GM12878 (cell line): Measurements from ENCODE around the gene MOV10L1. TPM values are rescaled to one million over a fixed set of nuclear protein-coding genes. Genes with fewer than 3 reads are reported as not detected.

Source experiments
- ATAC-seq: fragments of 200-7000 bp; cut with Tn5 transposase; 3 replicates; pipeline ENCODE4 v1.9.1; 2020; ENCODE audit warnings: mild to moderate bottlenecking, moderate library complexity
- BruUV-seq: library from RNA; stranded (reverse); fragments of 400-500 nt; replicated peaks from 2 replicates; lab custom pipeline; 2021; lab: Mats Ljungman, UMichigan
- CTCF ChIA-PET: fragments of 300-600 bp; sonication (Branson Sonifier 250); formaldehyde crosslinking; extraction: SDS; loops from one replicate; lab custom pipeline; 2021; ENCODE audit warnings: inconsistent platforms; lab: Yijun Ruan, JAX
- POLR2A ChIA-PET: fragments of 350-600 bp; formaldehyde crosslinking; extraction: SDS; loops from one replicate; lab custom pipeline; 2021; ENCODE audit warnings: inconsistent platforms; lab: Charles Lee
- RAD21 ChIA-PET: fragments of 300-600 bp; sonication (Branson Sonifier 250); formaldehyde crosslinking; loops from one replicate; lab custom pipeline; 2023; ENCODE audit warnings: antibody characterized with exemption; ENCODE audit not compliant: unreplicated experiment; lab: Charles Lee
- SMC1A ChIA-PET: fragments of 300-600 bp; sonication (Branson Sonifier 250); formaldehyde crosslinking; loops from one replicate; lab custom pipeline; 2023; ENCODE audit not compliant: unreplicated experiment, uncharacterized antibody; lab: Charles Lee
- DNase-seq: peaks from one replicate; pipeline ENCODE4 v3.0.0-alpha.2; 2011; ENCODE audit warnings: low read depth, low spot score
- FAIRE-seq: peaks from 3 replicates; lab custom pipeline; 2011; peaks lifted over from hg19 to GRCh38; lab: Jason Lieb, UNC
- H2AFZ ChIP-seq: 2 replicates; pipeline ENCODE4 v1.6.0; 2011; ENCODE audit warnings: low read depth, low read length, control low read depth; ENCODE audit not compliant: control insufficient read depth
- H3K27ac ChIP-seq: 2 replicates; pipeline ENCODE4 v1.5.1; 2011; ENCODE audit warnings: control low read depth; ENCODE audit not compliant: control insufficient read depth, insufficient read depth
- H3K27me3 ChIP-seq, 2 experiments: replicated peaks in 1 of 2; 2 replicates each; pipeline versions ENCODE4 v1.6.0 to v1.6.1; 2011; ENCODE audit warnings: low read length in 1 of 2; ENCODE audit not compliant: control insufficient read depth in 2 of 2, insufficient read depth in 2 of 2
- H3K36me3 ChIP-seq, 2 experiments: 2 replicates each; pipeline ENCODE4 v1.5.1; 2011; ENCODE audit warnings: low read length in 1 of 2; ENCODE audit not compliant: control insufficient read depth in 2 of 2, insufficient read depth in 2 of 2
- H3K4me1 ChIP-seq: 2 replicates; pipeline ENCODE4 v1.6.1; 2011; ENCODE audit warnings: mild to moderate bottlenecking, low read length, moderate library complexity, mixed read lengths; ENCODE audit not compliant: control insufficient read depth, insufficient read depth
- H3K4me2 ChIP-seq: 2 replicates; pipeline ENCODE4 v1.6.0; 2011; ENCODE audit warnings: control low read depth; ENCODE audit not compliant: control insufficient read depth, insufficient read depth
- H3K4me3 ChIP-seq: fragments of 200-600 bp; sonication (generic); 2 replicates; pipeline ENCODE4 v1.5.1; 2016
- H3K79me2 ChIP-seq: 2 replicates; pipeline ENCODE4 v1.6.0; 2011; ENCODE audit warnings: low read length; ENCODE audit not compliant: control insufficient read depth, insufficient read depth
- H3K9ac ChIP-seq: 2 replicates; pipeline ENCODE4 v1.8.0; 2011; ENCODE audit warnings: low read length, control low read depth, mixed read lengths; ENCODE audit not compliant: control insufficient read depth, insufficient read depth
- H3K9me3 ChIP-seq: replicated peaks from 3 replicates; pipeline ENCODE4 v1.5.1; 2011; ENCODE audit warnings: mild to moderate bottlenecking, low read length; ENCODE audit not compliant: control insufficient read depth, insufficient read depth
- H4K20me1 ChIP-seq: 2 replicates; pipeline ENCODE4 v1.6.0; 2011; ENCODE audit not compliant: control insufficient read depth, insufficient read depth
- GATAD2B ChIP-seq: fragments of 450-650 bp; conservative IDR thresholded peaks from 2 replicates; pipeline ENCODE4 v1.6.1; 2017; ENCODE audit warnings: low read depth, mild to moderate bottlenecking, moderate library complexity
- MXI1 ChIP-seq: fragments of 150-350 bp; IDR thresholded peaks from 2 replicates; pipeline ENCODE4 v1.6.1; 2011; ENCODE audit warnings: low read depth, mild to moderate bottlenecking, inconsistent platforms, low read length, improper control_type of control experiment
- MYB ChIP-seq: fragments of 150-350 bp; IDR thresholded peaks from 2 replicates; pipeline ENCODE4 v1.6.1; 2014; ENCODE audit warnings: mild to moderate bottlenecking, low read depth, low read length, borderline replicate concordance
- NR2C1 ChIP-seq: fragments of 450-650 bp; IDR thresholded peaks from 2 replicates; pipeline ENCODE4 v1.6.1; 2017; ENCODE audit warnings: antibody characterized with exemption, mild to moderate bottlenecking, moderate library complexity
- RAD51 ChIP-seq: fragments of 450-650 bp; IDR thresholded peaks from 2 replicates; pipeline ENCODE4 v1.6.1; 2016; ENCODE audit warnings: moderate library complexity, mild to moderate bottlenecking, inconsistent platforms
- SRF ChIP-seq, 2 experiments: IDR thresholded peaks; 2 replicates each; pipeline ENCODE4 v1.6.1; 2011; ENCODE audit warnings: low read depth in 2 of 2, low read length in 2 of 2, mild to moderate bottlenecking in 1 of 2, moderate library complexity in 1 of 2
- TAF1 ChIP-seq: IDR thresholded peaks from 2 replicates; pipeline ENCODE4 v1.6.1; 2011; ENCODE audit warnings: mild to moderate bottlenecking, low read depth, low read length, borderline replicate concordance
- YBX1 ChIP-seq: fragments of 450-650 bp; IDR thresholded peaks from 2 replicates; pipeline ENCODE4 v1.6.1; 2016; ENCODE audit warnings: antibody characterized with exemption
- ZZZ3 ChIP-seq: IDR thresholded peaks from 2 replicates; pipeline ENCODE4 v1.6.1; 2011; ENCODE audit warnings: low read depth; ENCODE audit not compliant: control insufficient read depth, insufficient read length
- WGBS: methylation state at CpG from one replicate; pipeline ENCODE4 v1.1.6; 2016; ENCODE audit warnings: low lambda C conversion rate; ENCODE audit not compliant: insufficient replicate concordance, insufficient coverage; ENCODE audit errors: missing lambda C conversion rate; 5-methylcytosine and 5-hydroxymethylcytosine counted together
- in situ Hi-C: fragments of 300-500 bp; cut with MboI; formaldehyde crosslinking; loops from 9 replicates; pipeline ENCODE4 v1.14.3; 2018; ENCODE audit warnings: mixed read lengths
- intact Hi-C: fragments of 100-400 bp; cut with micrococcal nuclease; formaldehyde crosslinking; loops from one replicate; pipeline ENCODE4 v1.14.2; 2022; ENCODE audit not compliant: unreplicated experiment
- polyA plus RNA-seq, 11 experiments: library from polyadenylated mRNA; depleted of rRNA in 4 of 11; unstranded in 6 of 11; stranded (reverse) in 5 of 11; fragments of >200 nt; fragmentation: Nextera tagmentation in 4 of 11; fragmentation: Illumina TruSeq in 1 of 11; extraction: Ambion mirVana in 4 of 11; extraction: Trizol in 1 of 11; gene quantifications; 1 replicate in 1 of 11; 2 replicates in 10 of 11; pipeline versions ENCODE4 v1.2.1 to v1.2.3, GENCODE V29; 2011 to 2016; ENCODE audit warnings: inconsistent platforms in 2 of 11, missing spikeins in 2 of 11, low read depth in 1 of 11
- total RNA-seq, 4 experiments: library from RNA; depleted of rRNA in 3 of 4; stranded (reverse); fragments of >200 nt in 3 of 4; fragmentation: Illumina TruSeq in 1 of 4; extraction: Trizol in 1 of 4; gene quantifications; 2 replicates each; pipeline versions ENCODE4 v1.2.1 to v1.2.3, GENCODE V29; 2013 to 2021
- TF ChIP-seq, protein P1 (sequence below): fragments of 450-650 bp; IDR thresholded peaks from 2 replicates; pipeline ENCODE4 v1.6.1; 2017; ENCODE audit warnings: mild to moderate bottlenecking, moderate library complexity

The MOV10L1 gene
- total and polyA plus RNA-seq, 10 of the 15 experiments (the other 5 are each of a cell fraction or from before 2014, with no cell fraction given), result 0.22 TPM; not detected in 9

DNA sequence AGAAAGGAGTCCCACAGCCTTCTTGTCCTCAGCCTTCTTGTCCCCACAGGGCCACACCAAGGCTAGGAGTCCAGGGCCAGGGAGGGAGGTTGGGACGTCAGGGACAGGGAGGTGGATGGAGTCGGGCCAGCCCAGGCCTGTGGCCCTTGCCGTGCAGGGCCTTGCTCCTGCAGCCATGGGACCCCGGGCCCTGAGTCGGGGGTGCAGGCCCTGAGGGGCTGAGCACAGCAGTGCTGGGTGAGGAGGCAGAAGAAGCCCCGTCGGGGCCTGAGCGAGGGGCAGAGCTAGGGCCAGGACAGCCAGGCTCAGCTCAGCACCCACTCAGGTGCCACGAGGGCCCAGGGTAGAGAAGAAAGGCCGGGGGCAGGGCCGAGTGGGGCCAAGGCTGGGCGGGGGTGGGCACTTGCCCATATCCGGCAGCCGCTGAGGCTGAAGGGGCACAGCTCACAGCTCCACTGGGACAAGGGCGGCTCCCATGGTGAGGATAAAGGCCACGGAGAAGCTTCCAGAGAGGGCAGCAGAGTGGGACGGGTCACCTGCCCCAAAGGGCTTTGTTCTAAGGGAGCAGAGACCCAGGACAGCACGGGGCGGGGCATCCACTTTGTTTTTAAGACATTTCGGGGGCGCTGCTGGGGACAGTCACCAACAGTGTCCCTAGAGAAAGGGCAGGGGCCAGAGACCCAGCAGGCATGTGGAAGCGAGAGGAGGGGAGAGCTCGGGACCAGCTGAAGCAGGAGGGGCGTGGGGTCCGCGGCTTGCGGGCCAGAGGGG, 8.2 kb upstream of the MOV10L1 start:
- WGBS, result 51% methylated on average over 24 of the region's 27 CpGs
- no peak for TF ChIP-seq SRF (IDR thresholded peaks at IDR 0.05; ENCODE audit: low read depth in 2 of 2, low read length in 2 of 2)
- no peak for TF ChIP-seq NR2C1
- TF ChIP-seq ZZZ3, result no peak
- TF ChIP-seq, protein P1, sequence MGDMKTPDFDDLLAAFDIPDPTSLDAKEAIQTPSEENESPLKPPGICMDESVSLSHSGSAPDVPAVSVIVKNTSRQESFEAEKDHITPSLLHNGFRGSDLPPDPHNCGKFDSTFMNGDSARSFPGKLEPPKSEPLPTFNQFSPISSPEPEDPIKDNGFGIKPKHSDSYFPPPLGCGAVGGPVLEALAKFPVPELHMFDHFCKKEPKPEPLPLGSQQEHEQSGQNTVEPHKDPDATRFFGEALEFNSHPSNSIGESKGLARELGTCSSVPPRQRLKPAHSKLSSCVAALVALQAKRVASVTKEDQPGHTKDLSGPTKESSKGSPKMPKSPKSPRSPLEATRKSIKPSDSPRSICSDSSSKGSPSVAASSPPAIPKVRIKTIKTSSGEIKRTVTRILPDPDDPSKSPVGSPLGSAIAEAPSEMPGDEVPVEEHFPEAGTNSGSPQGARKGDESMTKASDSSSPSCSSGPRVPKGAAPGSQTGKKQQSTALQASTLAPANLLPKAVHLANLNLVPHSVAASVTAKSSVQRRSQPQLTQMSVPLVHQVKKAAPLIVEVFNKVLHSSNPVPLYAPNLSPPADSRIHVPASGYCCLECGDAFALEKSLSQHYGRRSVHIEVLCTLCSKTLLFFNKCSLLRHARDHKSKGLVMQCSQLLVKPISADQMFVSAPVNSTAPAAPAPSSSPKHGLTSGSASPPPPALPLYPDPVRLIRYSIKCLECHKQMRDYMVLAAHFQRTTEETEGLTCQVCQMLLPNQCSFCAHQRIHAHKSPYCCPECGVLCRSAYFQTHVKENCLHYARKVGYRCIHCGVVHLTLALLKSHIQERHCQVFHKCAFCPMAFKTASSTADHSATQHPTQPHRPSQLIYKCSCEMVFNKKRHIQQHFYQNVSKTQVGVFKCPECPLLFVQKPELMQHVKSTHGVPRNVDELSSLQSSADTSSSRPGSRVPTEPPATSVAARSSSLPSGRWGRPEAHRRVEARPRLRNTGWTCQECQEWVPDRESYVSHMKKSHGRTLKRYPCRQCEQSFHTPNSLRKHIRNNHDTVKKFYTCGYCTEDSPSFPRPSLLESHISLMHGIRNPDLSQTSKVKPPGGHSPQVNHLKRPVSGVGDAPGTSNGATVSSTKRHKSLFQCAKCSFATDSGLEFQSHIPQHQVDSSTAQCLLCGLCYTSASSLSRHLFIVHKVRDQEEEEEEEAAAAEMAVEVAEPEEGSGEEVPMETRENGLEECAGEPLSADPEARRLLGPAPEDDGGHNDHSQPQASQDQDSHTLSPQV, result no peak
- no peak for TF ChIP-seq MYB
- TF ChIP-seq YBX1, result no peak
- no peak for TF ChIP-seq MXI1
- TF ChIP-seq GATAD2B, result no peak
- TF ChIP-seq TAF1, result no peak
- no peak for TF ChIP-seq RAD51
- Histone ChIP-seq H3K36me3 (no peaks in the 10 kb centered on the region), H3K9ac (no peak overlapping the region), H3K9me3 (peaks cover 1% of the 10 kb centered on the region; the same call in 1 of the 3 replicates), H3K27me3 (peaks cover under 1 to 1% of the 10 kb centered on the region in 2 experiments; a peak in 3 of 4 replicates), H3K4me2 (no peak overlapping the region), H4K20me1 (no peaks in the 10 kb centered on the region), H3K79me2 (no peaks in the 10 kb centered on the region), H3K4me3 (no peak overlapping the region), H2AFZ (no peak overlapping the region), H3K27ac (no peak overlapping the region), H3K4me1 (no peaks in the 10 kb centered on the region)
- in situ Hi-C loops (no loop called here), intact Hi-C loops (no loop called here)
- DNase-seq, result no peak
- POLR2A ChIA-PET, result no interaction called here
- RAD21 ChIA-PET, result no interaction called here
- FAIRE-seq, result no peak
- BruUV-seq, result no TSS peak
- CTCF ChIA-PET, result interaction anchor here (0.6 kb wide), 1 partner anchor 158 kb away, joined by 3 read pairs; no protein-coding TSS in a partner anchor
- SMC1A ChIA-PET, result no interaction called here
- no peak for ATAC-seq
